Measurements from ENCODE around the gene PCOLCE2.

DNA sequence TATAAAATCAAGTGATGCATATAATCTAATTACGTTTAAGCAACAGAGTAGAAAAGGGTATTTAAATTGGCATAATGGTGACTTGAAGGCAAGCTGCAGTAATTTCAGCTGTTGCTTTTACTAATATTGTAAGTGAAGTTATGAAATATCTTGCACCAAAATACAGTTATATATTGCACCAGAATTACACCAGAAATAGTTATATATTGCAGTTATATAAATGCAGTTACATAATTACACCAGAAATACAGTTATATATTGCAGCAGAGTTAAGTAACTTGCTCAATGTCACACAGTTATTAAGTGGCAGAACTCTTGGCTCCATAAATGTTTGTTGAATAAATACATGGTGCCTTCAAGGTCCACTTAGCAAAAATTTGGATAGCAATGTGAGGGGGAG is 51.4 kb downstream of the PCOLCE2 start:
- TF ChIP-seq, protein P1, sequence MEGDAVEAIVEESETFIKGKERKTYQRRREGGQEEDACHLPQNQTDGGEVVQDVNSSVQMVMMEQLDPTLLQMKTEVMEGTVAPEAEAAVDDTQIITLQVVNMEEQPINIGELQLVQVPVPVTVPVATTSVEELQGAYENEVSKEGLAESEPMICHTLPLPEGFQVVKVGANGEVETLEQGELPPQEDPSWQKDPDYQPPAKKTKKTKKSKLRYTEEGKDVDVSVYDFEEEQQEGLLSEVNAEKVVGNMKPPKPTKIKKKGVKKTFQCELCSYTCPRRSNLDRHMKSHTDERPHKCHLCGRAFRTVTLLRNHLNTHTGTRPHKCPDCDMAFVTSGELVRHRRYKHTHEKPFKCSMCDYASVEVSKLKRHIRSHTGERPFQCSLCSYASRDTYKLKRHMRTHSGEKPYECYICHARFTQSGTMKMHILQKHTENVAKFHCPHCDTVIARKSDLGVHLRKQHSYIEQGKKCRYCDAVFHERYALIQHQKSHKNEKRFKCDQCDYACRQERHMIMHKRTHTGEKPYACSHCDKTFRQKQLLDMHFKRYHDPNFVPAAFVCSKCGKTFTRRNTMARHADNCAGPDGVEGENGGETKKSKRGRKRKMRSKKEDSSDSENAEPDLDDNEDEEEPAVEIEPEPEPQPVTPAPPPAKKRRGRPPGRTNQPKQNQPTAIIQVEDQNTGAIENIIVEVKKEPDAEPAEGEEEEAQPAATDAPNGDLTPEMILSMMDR (IDR thresholded peaks at IDR 0.05; ENCODE audit: borderline replicate concordance, extremely low read depth, low read length, poor library complexity, severe bottlenecking), result no peak
- TF ChIP-seq EZH2 (IDR thresholded peaks at IDR 0.05; ENCODE audit: borderline replicate concordance, low read depth, low read length, severe bottlenecking), result no peak
